ELR (cell line): ENCODE measurements around the gene PGAP3.

Source experiments
- DNase-seq: peaks from one replicate; pipeline ENCODE4 v3.0.0-alpha.2; 2015; ENCODE audit warnings: low read depth

Gene PGAP3

GRCh38 chr17:39696731-39697130 lies 8.9 kb upstream of the PGAP3 start:
- DNase-seq = no peak

GRCh38 chr17:39695089-39695474 lies 7.2 kb upstream of the PGAP3 start:
- no peak for DNase-seq

- no peak for DNase-seq
Observed at GRCh38 chr17:39694593-39694992, 6.7 kb upstream of the PGAP3 start.

DNA sequence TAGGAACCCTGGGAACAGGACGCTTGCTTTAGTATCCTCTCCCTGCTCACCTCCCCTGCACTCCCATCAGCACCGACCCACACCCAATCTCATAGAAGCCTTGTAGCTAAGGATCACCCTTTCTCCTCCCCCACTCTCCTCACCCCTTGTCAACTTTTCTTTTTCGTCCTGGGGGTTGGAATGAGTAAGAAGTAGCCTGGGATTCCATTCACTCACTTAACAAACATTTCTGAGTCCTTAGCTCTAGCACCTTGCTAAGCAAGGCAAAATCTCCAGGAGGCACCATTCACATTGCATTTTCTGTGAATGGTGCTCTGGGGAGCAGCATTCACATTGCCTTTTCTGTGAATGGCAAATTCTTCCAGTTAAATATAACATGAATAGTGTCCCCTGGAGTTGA lies 1.1 kb upstream of the PGAP3 start:
- no peak for DNase-seq

- peak; percentile 45 for DNase-seq
Observed at GRCh38 chr17:39688475-39688835, 598 bp upstream of the PGAP3 start.

GRCh38 chr17:39687101-39687545 lies 734 bp downstream of the PGAP3 start:
- no peak for DNase-seq

DNA sequence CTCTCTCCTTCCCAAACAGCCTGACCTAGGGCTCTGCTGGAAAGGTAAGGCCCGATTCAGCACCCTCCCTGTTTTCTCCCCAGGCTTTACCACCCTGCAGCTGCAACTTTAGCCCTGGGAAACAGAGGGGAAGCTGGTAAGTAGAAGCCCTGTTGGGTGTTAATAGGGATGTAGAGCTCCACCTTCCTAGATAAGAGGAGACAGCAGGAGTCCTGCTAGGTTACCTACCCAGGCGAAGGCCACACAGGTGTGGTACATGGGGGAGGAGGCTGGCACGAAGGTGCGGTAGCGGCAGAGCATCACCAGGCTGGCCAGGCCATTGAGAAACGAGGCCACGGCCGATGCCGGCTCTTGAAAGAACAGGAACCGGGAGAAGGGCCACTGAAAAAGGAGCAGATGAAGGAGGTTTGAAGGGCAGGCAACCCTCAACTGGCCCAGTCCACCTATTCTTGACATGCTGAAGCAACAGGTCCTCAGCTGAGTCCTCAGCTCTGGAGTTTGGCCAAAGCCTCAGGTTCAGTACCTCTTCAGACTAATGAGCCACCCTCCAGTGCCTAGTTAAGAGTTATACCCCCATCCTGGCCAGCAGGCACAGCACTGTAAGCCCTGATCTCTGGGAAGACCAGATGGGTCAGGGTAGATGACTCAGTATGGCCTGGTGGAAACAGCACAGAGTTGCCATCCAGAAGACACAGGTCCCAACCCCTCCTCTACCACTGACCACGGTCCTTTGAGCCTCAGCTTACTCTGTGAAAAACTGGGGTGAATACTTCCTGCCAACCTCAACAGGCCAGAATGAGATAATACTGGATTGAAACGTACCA lies 3.3 kb downstream of the PGAP3 start:
- DNase-seq = no peak

GRCh38 chr17:39683295-39683939 lies 4.4 kb downstream of the PGAP3 start:
- DNase-seq = no peak

- no peak for DNase-seq
Observed at GRCh38 chr17:39679521-39680192, 8.2 kb downstream of the PGAP3 start.

DNA sequence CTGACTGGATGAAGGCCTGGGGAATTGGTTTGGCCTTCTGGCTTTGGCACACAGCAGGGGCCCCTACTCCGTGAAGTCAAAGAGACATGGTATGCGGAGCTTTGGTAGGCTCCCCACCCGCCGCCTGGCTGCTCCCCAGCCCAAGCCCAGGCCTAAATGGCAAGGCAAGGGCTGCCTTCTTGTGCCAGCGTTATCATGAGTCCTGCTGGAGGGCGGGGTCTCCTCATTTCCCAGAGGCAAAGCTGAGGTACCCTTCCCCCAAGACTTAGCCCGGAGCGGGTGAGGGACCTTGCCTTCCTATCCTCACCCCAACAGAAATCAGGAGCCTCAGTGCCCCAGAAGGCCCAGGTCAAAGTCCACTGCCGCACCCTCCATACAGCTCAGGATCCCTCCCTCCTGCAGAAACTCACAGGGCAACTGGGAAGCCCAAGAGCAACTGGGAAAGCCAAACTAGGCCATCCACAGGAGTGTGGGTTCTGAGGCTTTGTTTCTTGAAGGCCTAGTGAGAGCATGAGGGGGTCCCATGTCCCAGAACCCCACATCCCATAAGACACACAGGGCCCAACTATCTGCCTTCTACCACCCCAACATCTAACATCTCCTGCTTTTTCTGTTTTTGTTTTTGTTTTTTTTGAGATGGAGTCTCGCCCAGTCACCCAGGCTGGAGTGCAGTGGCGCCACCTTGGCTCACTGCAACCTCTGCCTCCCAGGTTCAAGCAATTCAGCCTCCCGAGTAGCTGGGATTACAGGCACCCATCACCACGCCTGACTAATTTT lies 9.3 kb downstream of the PGAP3 start:
- DNase-seq = no peak

GRCh38 chr17:39677542-39678339 lies 10.1 kb downstream of the PGAP3 start:
- no peak for DNase-seq

GRCh38 chr17:39677072-39677471 lies 10.8 kb downstream of the PGAP3 start:
- DNase-seq = no peak

GRCh38 chr17:39676198-39676819 lies 11.5 kb downstream of the PGAP3 start:
- DNase-seq = no peak

GRCh38 chr17:39675390-39676082 lies 12.3 kb downstream of the PGAP3 start:
- no peak for DNase-seq

GRCh38 chr17:39674702-39675389 lies 13.0 kb downstream of the PGAP3 start:
- no peak for DNase-seq

GRCh38 chr17:39674179-39674578 lies 13.7 kb downstream of the PGAP3 start:
- DNase-seq = no peak

- DNase-seq = no peak
Observed at GRCh38 chr17:39673335-39674081, 14.3 kb downstream of the PGAP3 start.

- DNase-seq = no peak
Observed at GRCh38 chr17:39672522-39673334, 15.1 kb downstream of the PGAP3 start.
